Germinal center (tissue), 1 donor: ENCODE data around the gene NFATC1.

Experiments
- DNase-seq: peaks from one replicate; pipeline ENCODE4 v3.0.0; 2012; ENCODE audit warnings: mixed read lengths, low spot score

Gene NFATC1

GRCh38 chr18:79508565-79509535 lies 113.1 kb downstream of the NFATC1 start:
- DNase-seq: peak; percentile 41

GRCh38 chr18:79509536-79509930 lies 113.8 kb downstream of the NFATC1 start:
- no peak for DNase-seq

GRCh38 chr18:79510046-79510685 lies 114.4 kb downstream of the NFATC1 start:
- DNase-seq: no peak

- DNase-seq: no peak
These were observed 115.1 kb downstream of the NFATC1 start for GRCh38 chr18:79510731-79511241.

- no peak for DNase-seq
These were observed 115.5 kb downstream of the NFATC1 start for GRCh38 chr18:79511271-79511670.

- DNase-seq: no peak
These were observed 116.1 kb downstream of the NFATC1 start for GRCh38 chr18:79511671-79512301.

GRCh38 chr18:79512461-79513380 lies 117.0 kb downstream of the NFATC1 start:
- no peak for DNase-seq

- DNase-seq: no peak
These were observed 117.8 kb downstream of the NFATC1 start for GRCh38 chr18:79513381-79514081.

GRCh38 chr18:79515331-79515730 lies 119.6 kb downstream of the NFATC1 start:
- DNase-seq: no peak

- DNase-seq: no peak
These were observed 120.2 kb downstream of the NFATC1 start for GRCh38 chr18:79515944-79516351.

GRCh38 chr18:79516441-79516931 lies 120.8 kb downstream of the NFATC1 start:
- no peak for DNase-seq

- no peak for DNase-seq
These were observed 121.6 kb downstream of the NFATC1 start for GRCh38 chr18:79517341-79517740.

GRCh38 chr18:79518028-79518682 lies 122.4 kb downstream of the NFATC1 start:
- no peak for DNase-seq

- DNase-seq: no peak
These were observed 123.0 kb downstream of the NFATC1 start for GRCh38 chr18:79518683-79519128.

- DNase-seq: peak; percentile 51
These were observed 124.2 kb downstream of the NFATC1 start for GRCh38 chr18:79519751-79520477.

- no peak for DNase-seq
These were observed 125.0 kb downstream of the NFATC1 start for GRCh38 chr18:79520478-79521390.

- DNase-seq: no peak
These were observed 125.9 kb downstream of the NFATC1 start for GRCh38 chr18:79521416-79522205.
